Natural killer cell (primary cell): ENCODE results near the gene GHITM. TPM values are rescaled to one million over a fixed set of nuclear protein-coding genes. Genes with fewer than 3 reads are reported as not detected.
"Not testable (repeated sequence)": the region's sequence is repeated elsewhere in the genome, so short reads cannot be mapped to it uniquely, and the experiment has no call there.

Experiments used
- ATAC-seq, 3 donors: fragments of 150-1000 bp in 2 of 3; fragments of 200-7000 bp in 1 of 3; cut with Tn5 transposase; 1 replicate in 1 of 3; 2 replicates in 2 of 3; pipeline ENCODE4 v1.10.0; 2021; ENCODE audit warnings: mild to moderate bottlenecking in 2 of 3, moderate library complexity in 2 of 3
- DNase-seq, 2 donors: peaks; one replicate each; pipeline versions ENCODE4 v3.0.0 to v3.0.0-alpha.2; 2013 to 2021; ENCODE audit warnings: mixed read lengths in 1 of 2
- H3K27ac ChIP-seq: one replicate; pipeline ENCODE4 v1.5.1; 2013; ENCODE audit warnings: mild to moderate bottlenecking, low read length
- H3K27me3 ChIP-seq: one replicate; pipeline ENCODE4 v1.6.1; 2013; ENCODE audit warnings: low read length; ENCODE audit not compliant: control insufficient read depth, insufficient read depth
- H3K36me3 ChIP-seq: one replicate; pipeline ENCODE4 v1.6.1; 2013; ENCODE audit warnings: low read length; ENCODE audit not compliant: control insufficient read depth, insufficient read depth
- H3K4me1 ChIP-seq: one replicate; pipeline ENCODE4 v1.6.1; 2013; ENCODE audit warnings: low read length; ENCODE audit not compliant: control insufficient read depth, insufficient read depth
- H3K4me3 ChIP-seq: one replicate; pipeline ENCODE4 v1.5.1; 2013; ENCODE audit warnings: low read length
- H3K9me3 ChIP-seq: one replicate; pipeline ENCODE4 v1.6.1; 2013; ENCODE audit warnings: low read length; ENCODE audit not compliant: control insufficient read depth, insufficient read depth
- H3K27ac Mint-ChIP-seq, 2 donors: one replicate each; pipeline ENCODE4 v1.8.0; 2022; ENCODE audit warnings: mild to moderate bottlenecking in 2 of 2, mixed read lengths in 2 of 2, moderate library complexity in 1 of 2
- H3K27me3 Mint-ChIP-seq, 2 donors: one replicate each; pipeline ENCODE4 v1.8.0; 2022; ENCODE audit warnings: low read depth in 2 of 2, mixed read lengths in 2 of 2
- H3K36me3 Mint-ChIP-seq: one replicate; pipeline ENCODE4 v1.8.0; 2022; ENCODE audit warnings: mixed read lengths
- H3K4me1 Mint-ChIP-seq, 2 donors: one replicate each; pipeline ENCODE4 v1.8.0; 2022; ENCODE audit warnings: mixed read lengths in 2 of 2
- H3K4me3 Mint-ChIP-seq: one replicate; pipeline ENCODE4 v1.8.0; 2022; ENCODE audit warnings: mild to moderate bottlenecking, moderate library complexity, mixed read lengths
- H3K9me3 Mint-ChIP-seq, 2 donors: one replicate each; pipeline ENCODE4 v1.8.0; 2022; ENCODE audit warnings: mixed read lengths in 2 of 2
- CTCF ChIP-seq: fragments of 200-600 bp; IDR thresholded peaks from one replicate; pipeline ENCODE4 v1.8.0; 2022; ENCODE audit warnings: antibody characterized with exemption
- WGBS: methylation state at CpG from one replicate; pipeline ENCODE4 v1.1.7; 2013; ENCODE audit warnings: missing lambda C conversion rate; ENCODE audit not compliant: insufficient coverage; 5-methylcytosine and 5-hydroxymethylcytosine counted together
- intact Hi-C: fragments of 100-400 bp; cut with micrococcal nuclease; formaldehyde crosslinking; loops from one replicate; pipeline ENCODE4 v1.14.2; 2022
- total RNA-seq, 4 donors: library from RNA; stranded (reverse); fragments of 120-200 nt in 1 of 4; gene quantifications; one replicate each; pipeline versions ENCODE4 v1.2.3 to v1.2.4, GENCODE V29; 2013 to 2022

GHITM gene
- total RNA-seq, 3 donors from 2014 or later (not counting 1 experiment from before 2014, with no cell fraction given), result 84.3 to 89.3 (median 87.9) TPM

GRCh38 chr10:84098667-84099066 is 40.6 kb upstream of the GHITM start:
- Histone ChIP-seq H3K27me3 (no peaks in the 10 kb centered on the region), H3K27ac (no peak overlapping the region), H3K4me1 (no peaks in the 10 kb centered on the region), H3K36me3 (no peaks in the 10 kb centered on the region), H3K4me3 (no peak overlapping the region), H3K9me3 (no peaks in the 10 kb centered on the region)
- Mint-ChIP-seq H3K27me3 (peaks cover 7 to 22% of the 10 kb centered on the region in 2 donors), H3K4me1 (no peaks in the 10 kb centered on the region), H3K36me3 (no peaks in the 10 kb centered on the region), H3K4me3 (no peak overlapping the region), H3K9me3 (no peaks in the 10 kb centered on the region), H3K27ac (no peak overlapping the region)
- 61% methylated on average over 2 of the region's 2 CpGs for WGBS
- no peak for DNase-seq
- TF ChIP-seq CTCF, result no peak
- ATAC-seq, result no peak
- intact Hi-C loops, result no loop called here

DNA sequence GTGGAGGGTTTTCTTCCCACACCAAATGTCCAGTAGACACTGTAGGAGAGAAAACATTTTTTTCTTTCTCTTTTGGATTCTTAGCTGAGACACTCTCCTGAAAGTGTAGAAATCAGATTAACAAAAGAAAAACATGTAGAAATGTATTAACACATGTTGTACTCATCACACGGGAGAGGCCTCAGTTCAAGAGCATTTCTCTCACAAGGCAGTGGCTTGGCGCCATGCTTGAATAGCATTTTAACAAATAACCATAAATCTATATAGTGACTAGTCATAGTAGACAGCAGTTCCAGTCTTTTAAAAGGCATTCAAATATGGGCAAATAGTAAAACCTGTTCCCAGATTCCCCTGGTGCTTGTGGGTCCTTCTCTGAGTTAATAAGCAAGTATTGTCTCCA is 38.3 kb upstream of the GHITM start:
- Mint-ChIP-seq H3K27me3 (peaks cover 4 to 17% of the 10 kb centered on the region in 2 donors), H3K36me3 (no peaks in the 10 kb centered on the region), H3K4me3 (no peak overlapping the region), H3K9me3 (no peaks in the 10 kb centered on the region), H3K4me1 (no peaks in the 10 kb centered on the region), H3K27ac (no peak overlapping the region)
- no peak for ATAC-seq
- no peak for TF ChIP-seq CTCF
- DNase-seq, result no peak
- H3K4me3 ChIP-seq, result no peak overlapping the region
- no peaks in the 10 kb centered on the region for H3K9me3 ChIP-seq
- intact Hi-C loops, result no loop called here
- WGBS, result no CpG with 5 or more reads among the region's 2 CpGs
- no peaks in the 10 kb centered on the region for H3K4me1 ChIP-seq
- no peaks in the 10 kb centered on the region for H3K27me3 ChIP-seq
- no peak overlapping the region for H3K27ac ChIP-seq
- H3K36me3 ChIP-seq, result no peaks in the 10 kb centered on the region

GRCh38 chr10:84108797-84109196 is 30.5 kb upstream of the GHITM start:
- ATAC-seq (no peak), DNase-seq (no peak)
- H3K36me3 ChIP-seq, result no peaks in the 10 kb centered on the region
- 89% methylated on average over 18 of the region's 18 CpGs for WGBS
- H3K4me1 ChIP-seq, result no peaks in the 10 kb centered on the region
- H3K27ac ChIP-seq, result no peak overlapping the region
- H3K4me3 ChIP-seq, result no peak overlapping the region
- no peak overlapping the region for H3K4me3 Mint-ChIP-seq
- H3K27ac Mint-ChIP-seq, result no peak overlapping the region
- intact Hi-C loops, result no loop called here
- no peaks in the 10 kb centered on the region for H3K9me3 ChIP-seq
- H3K36me3 Mint-ChIP-seq, result no peaks in the 10 kb centered on the region
- no peaks in the 10 kb centered on the region for H3K27me3 ChIP-seq
- peaks cover 13 to 14% of the 10 kb centered on the region in 2 donors for H3K27me3 Mint-ChIP-seq
- H3K9me3 Mint-ChIP-seq, result no peaks in the 10 kb centered on the region
- H3K4me1 Mint-ChIP-seq, result no peaks in the 10 kb centered on the region
- TF ChIP-seq CTCF, result no peak

GRCh38 chr10:84109772-84110171 is 29.5 kb upstream of the GHITM start:
- 62% methylated on average over 8 of the region's 9 CpGs for WGBS
- H3K27ac ChIP-seq, H3K9me3 ChIP-seq, DNase-seq, H3K27ac Mint-ChIP-seq, H3K4me3 Mint-ChIP-seq, intact Hi-C loops, H3K4me1 ChIP-seq, H3K36me3 Mint-ChIP-seq, H3K4me3 ChIP-seq, H3K36me3 ChIP-seq, H3K27me3 ChIP-seq, H3K9me3 Mint-ChIP-seq, H3K4me1 Mint-ChIP-seq, ATAC-seq: not testable (repeated sequence)
- H3K27me3 Mint-ChIP-seq, result peaks cover 16% of the 10 kb centered on the region in 2 donors

DNA sequence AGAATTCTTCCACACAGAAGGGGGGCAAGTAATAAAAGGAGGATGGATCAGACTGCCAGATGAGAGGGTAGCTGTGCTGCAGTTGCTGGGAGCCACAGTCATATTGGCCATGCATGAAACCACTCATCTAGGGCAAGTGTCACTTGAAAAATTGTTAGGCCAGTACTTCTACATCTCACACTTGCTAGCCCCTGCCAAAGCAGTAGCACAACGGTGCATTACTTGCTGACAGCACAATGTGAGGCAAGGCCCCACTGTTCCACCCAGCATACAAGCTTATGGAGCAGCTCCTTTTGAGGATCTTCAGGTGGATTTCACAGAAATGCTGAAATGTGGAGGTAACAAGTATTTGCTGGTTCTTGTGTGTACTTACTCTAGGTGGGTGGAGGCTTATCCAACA is 25.8 kb upstream of the GHITM start:
- intact Hi-C loops, H3K9me3 ChIP-seq, H3K36me3 ChIP-seq, H3K27me3 ChIP-seq, H3K4me3 Mint-ChIP-seq, H3K4me3 ChIP-seq, DNase-seq, ATAC-seq, H3K9me3 Mint-ChIP-seq, H3K4me1 Mint-ChIP-seq, H3K36me3 Mint-ChIP-seq, H3K27ac ChIP-seq, H3K4me1 ChIP-seq, H3K27ac Mint-ChIP-seq: not testable (repeated sequence)
- peaks cover 23 to 52% of the 10 kb centered on the region in 2 donors for H3K27me3 Mint-ChIP-seq
- WGBS, result 15% methylated on average over 1 of the region's 1 CpG
